GM12872 (cell line): ENCODE data around the gene PDCL3.

Source experiments
- TF ChIP-seq, protein P1 (sequence below): IDR thresholded peaks from 3 replicates; pipeline ENCODE4 v1.5.1; 2011; ENCODE audit warnings: low read depth, mild to moderate bottlenecking, low read length, moderate library complexity; ENCODE audit not compliant: insufficient read depth

The PDCL3 gene

GRCh38 chr2:100526868-100527267 is 35.9 kb upstream of the PDCL3 start:
- TF ChIP-seq, protein P1, sequence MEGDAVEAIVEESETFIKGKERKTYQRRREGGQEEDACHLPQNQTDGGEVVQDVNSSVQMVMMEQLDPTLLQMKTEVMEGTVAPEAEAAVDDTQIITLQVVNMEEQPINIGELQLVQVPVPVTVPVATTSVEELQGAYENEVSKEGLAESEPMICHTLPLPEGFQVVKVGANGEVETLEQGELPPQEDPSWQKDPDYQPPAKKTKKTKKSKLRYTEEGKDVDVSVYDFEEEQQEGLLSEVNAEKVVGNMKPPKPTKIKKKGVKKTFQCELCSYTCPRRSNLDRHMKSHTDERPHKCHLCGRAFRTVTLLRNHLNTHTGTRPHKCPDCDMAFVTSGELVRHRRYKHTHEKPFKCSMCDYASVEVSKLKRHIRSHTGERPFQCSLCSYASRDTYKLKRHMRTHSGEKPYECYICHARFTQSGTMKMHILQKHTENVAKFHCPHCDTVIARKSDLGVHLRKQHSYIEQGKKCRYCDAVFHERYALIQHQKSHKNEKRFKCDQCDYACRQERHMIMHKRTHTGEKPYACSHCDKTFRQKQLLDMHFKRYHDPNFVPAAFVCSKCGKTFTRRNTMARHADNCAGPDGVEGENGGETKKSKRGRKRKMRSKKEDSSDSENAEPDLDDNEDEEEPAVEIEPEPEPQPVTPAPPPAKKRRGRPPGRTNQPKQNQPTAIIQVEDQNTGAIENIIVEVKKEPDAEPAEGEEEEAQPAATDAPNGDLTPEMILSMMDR = no peak

DNA sequence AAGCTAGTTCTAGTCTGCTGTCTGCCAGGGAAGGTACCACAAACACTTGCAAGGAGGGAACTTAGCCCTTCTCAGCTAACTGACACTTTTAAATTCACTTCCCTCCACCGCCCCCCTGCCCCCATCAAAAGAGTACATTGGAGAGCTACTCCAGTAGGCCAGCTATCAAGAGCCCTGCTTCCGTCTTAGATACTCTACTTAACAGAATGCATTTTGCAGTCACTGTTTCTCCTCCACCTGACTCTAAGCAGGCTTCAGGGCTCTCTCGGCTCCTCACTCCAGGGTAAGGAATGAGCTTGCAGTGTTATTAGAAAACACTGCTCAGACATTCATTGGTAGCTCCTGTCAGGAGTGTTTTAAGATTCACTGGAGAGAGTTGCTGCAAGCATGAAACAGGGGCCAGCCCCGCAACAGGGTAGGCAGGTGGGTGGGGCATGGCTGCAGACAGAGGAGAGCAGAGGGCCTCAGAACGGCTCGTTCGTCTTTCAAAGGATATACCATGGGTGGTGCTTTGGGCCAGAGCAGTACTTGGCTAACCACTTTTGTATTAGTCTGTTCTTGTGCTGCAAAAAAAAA is 35.3 kb upstream of the PDCL3 start:
- TF ChIP-seq, protein P1 = no peak

DNA sequence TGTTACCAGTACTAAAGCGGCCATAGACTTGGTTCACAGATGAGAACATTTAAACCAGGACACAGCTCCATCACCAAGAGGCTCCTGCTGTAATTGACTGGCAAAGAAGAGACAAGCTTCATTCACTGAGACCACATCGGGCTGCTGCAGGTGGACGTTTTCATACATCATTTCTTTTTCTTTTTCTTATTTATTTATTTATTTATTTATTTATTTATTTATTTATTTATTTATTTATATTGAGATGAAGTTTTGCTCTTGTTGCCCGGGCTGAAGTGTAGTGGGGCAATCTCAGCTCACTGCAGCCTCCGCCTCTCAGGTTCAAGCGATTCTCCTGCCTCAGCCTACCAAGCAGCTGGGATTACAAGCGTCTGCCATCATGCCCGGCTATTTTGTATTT is 33.6 kb upstream of the PDCL3 start:
- TF ChIP-seq, protein P1 = no peak

- TF ChIP-seq, protein P1 = no peak
Measured at GRCh38 chr2:100529900-100530299, 32.9 kb upstream of the PDCL3 start.

DNA sequence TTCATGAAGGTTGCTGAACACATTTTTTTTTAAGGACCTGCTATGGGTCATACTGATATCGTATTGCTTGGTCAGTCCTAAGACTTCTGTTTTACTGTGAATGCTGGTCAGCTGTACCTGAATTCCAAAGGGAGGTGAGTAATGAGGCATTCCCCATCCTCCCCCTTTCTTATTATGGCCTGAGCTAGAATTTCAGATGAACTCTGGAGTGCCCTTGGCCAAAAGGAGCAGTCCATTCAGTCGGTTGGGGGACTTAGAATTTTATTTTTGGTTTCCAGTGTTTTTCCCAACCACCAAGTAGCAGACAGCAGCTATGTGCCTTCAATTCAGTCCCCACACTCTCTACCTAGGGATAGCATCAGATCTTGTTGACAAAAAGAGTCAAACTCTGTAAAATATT is 26.9 kb upstream of the PDCL3 start:
- TF ChIP-seq, protein P1 = no peak

DNA sequence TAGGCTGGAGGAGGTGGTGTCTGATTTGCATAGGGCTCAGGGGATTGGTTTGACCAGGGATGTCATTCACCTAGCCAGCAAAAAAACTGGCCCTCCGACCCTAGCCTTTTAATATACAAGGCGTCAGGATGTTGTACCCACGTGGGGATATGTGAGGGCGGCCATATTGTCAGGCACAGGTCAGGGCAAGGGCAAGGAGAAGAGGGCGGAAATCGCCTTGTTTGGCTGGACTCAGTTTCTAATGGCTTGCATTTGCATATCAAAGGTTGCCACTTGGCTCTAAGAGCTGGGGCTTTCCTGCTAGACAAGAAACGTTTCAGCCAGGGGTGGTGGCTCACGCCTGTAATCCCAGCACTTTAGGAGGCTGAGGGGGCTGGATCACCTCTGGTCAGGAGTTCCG is 24.9 kb upstream of the PDCL3 start:
- TF ChIP-seq, protein P1 = no peak

DNA sequence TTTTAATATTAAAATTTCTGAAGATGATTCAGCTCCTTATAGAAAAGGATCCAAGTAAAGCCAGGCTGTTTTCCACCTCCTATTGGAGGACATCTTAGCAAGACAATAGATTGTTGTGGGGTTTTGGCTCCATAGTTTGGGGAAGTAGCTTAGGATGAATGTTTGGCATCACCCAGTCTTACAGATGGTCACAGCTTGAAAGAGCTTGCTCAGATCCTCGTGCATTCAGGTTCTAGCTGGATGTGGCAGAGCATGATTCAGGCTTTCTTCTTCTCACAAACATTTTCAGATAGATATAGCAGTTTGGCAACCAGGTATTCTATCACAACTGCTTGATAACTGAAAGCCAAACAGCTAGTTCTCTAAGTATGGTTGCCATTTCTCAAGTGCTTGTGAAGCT is 23.6 kb upstream of the PDCL3 start:
- TF ChIP-seq, protein P1 = no peak

DNA sequence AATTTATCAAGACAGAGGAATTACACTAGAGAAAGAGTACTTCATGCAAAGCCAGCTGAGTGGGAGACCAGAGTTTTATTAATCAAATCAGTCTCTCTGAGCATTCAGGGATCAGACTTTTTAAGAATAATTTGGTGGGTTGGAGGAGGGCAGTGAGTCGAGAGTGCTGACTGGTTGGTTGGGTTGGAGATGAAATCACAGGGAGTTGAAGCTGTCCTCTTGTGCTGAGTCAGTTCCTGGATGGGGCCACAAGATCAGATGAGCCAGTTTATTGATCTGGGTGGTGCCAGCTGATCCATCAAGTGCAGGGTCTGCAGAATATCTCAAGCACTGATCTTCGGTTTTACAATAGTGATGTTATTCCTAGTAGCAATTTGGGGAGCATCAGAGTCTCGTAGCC is 21.4 kb upstream of the PDCL3 start:
- TF ChIP-seq, protein P1 = no peak
